Activated CD4-positive, alpha-beta T cell treated with anti-CD3 and anti-CD28 coated beads for 36 hours (primary cell): ENCODE data around the gene LKAAEAR1. TPM values are rescaled to one million over a fixed set of nuclear protein-coding genes. Genes with fewer than 3 reads are reported as not detected.

ENCODE experiments used
- ATAC-seq: fragments of 200-7000 bp; cut with Tn5 transposase; one replicate; pipeline ENCODE4 v1.10.0; 2021; ENCODE audit warnings: mild to moderate bottlenecking, moderate library complexity
- CTCF ChIA-PET: fragments of 350-600 bp; sonication (Branson Sonifier 250); formaldehyde crosslinking; loops from one replicate; lab custom pipeline; 2021; ENCODE audit warnings: antibody characterized with exemption; lab: Charles Lee
- POLR2A ChIA-PET: fragments of 350-600 bp; sonication (Branson Sonifier 250); formaldehyde crosslinking; loops from one replicate; lab custom pipeline; 2021; ENCODE audit warnings: antibody characterized with exemption, inconsistent platforms; lab: Charles Lee
- DNase-seq: peaks from one replicate; pipeline ENCODE4 v3.0.0-alpha.2; 2020
- H3K27ac Mint-ChIP-seq: one replicate; pipeline ENCODE4 v1.8.0; 2021; ENCODE audit warnings: mixed read lengths
- H3K27me3 Mint-ChIP-seq: one replicate; pipeline ENCODE4 v1.8.0; 2021; ENCODE audit warnings: mixed read lengths
- H3K36me3 Mint-ChIP-seq: one replicate; pipeline ENCODE4 v1.8.0; 2021; ENCODE audit warnings: low read depth, mixed read lengths
- H3K4me1 Mint-ChIP-seq: one replicate; pipeline ENCODE4 v1.8.0; 2021; ENCODE audit warnings: mixed read lengths
- H3K4me3 Mint-ChIP-seq: one replicate; pipeline ENCODE4 v1.8.0; 2021; ENCODE audit warnings: mild to moderate bottlenecking, moderate library complexity, mixed read lengths
- H3K9me3 Mint-ChIP-seq: one replicate; pipeline ENCODE4 v1.8.0; 2021; ENCODE audit warnings: low read depth, mixed read lengths
- intact Hi-C, 2 experiments: fragments of 100-400 bp; cut with DNase I in 1 of 2; cut with micrococcal nuclease in 1 of 2; formaldehyde crosslinking; loops; one replicate each; pipeline versions ENCODE4 v1.14.2 to v1.15.1; 2022 to 2024; cut with DNase I, micrococcal nuclease
- total RNA-seq, 2 experiments: library from RNA; stranded (reverse); gene quantifications; one replicate each; pipeline ENCODE4 v1.2.3, GENCODE V29; 2021

The LKAAEAR1 gene
- total RNA-seq, 2 experiments from 2014 or later, result 0.30 to 0.46 TPM

DNA sequence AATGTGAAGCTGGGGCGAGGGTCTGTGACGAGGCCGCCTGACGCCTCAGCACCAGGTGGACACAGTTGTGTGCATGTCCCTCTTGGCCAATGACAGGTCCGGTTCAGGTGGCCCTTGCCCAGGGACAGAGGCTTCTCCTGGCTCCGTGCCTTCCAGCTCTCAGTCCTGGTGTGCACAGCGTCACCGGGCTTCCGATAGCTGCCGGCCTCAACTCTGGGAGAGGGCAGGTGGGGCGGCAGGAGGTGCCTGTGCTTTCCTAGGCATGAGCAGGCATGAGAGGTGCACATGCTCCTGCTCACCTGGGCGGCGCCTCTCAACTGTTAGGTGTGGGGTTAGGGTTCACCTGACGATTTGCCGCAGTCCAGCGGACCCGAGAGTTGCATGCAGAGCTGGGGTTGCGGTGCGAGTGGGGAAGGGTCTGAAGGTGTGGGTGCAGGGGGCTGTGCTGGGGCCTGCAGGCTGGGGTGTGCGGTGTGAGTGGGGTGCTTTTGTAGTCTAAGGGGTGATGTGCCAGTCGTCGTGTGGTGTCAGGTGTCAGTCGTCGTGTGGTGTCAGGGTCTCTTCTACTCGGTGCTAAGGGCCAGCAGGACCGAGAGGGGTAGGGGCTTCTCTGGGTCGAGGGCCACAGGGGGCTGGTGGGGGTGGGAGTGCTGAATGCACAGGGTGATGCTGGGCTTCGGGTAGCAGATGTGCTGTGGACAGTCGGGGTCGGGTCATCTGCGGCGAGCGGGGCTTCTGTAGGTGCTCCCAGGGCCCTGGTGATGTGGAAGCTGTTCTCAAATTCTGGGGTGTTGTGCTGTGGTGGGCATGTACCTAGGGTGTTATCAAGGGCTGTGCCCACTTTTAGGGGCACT, 31.0 kb downstream of the LKAAEAR1 start:
- Mint-ChIP-seq H3K9me3 (no peaks in the 10 kb centered on the region), H3K4me1 (peaks cover 11% of the 10 kb centered on the region), H3K27me3 (peaks cover 30% of the 10 kb centered on the region), H3K27ac (no peak overlapping the region), H3K36me3 (no peaks in the 10 kb centered on the region), H3K4me3 (no peak overlapping the region)
- ChIA-PET CTCF (interaction anchor here (1.0 to 1.6 kb wide), 5 partner anchors 14 to 67 kb away, joined by 3 to 4 read pairs (median 3); partner anchors contain the start of gene LKAAEAR1), POLR2A (no interaction called here)
- intact Hi-C loops, result no loop called here
- ATAC-seq (no peak), DNase-seq (no peak)

DNA sequence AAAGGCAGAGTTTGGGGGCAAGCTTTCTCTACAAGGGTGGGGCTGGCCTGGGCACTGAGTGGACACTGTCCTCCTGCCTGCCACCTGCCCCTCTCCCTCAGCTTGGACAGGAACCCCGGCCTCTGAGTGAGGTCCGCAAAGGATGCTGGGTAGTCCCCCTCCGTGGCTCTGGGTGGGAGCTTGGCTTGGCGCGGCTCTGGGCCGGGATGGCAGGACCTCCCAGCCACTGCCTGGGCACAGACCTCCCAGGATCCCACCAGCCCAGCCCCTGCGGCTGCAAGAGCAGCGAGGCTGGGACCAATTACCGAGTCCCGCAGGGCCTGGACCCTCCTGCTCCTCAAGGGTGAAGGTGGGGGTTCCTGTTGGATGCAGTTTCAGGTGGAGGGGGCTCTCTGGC, 31.9 kb downstream of the LKAAEAR1 start:
- Mint-ChIP-seq H3K9me3 (no peaks in the 10 kb centered on the region), H3K4me1 (peaks cover 4% of the 10 kb centered on the region), H3K4me3 (no peak overlapping the region), H3K27me3 (peaks cover 32% of the 10 kb centered on the region), H3K36me3 (no peaks in the 10 kb centered on the region), H3K27ac (no peak overlapping the region)
- intact Hi-C loops, result no loop called here
- ATAC-seq (no peak), DNase-seq (no peak)
- ChIA-PET CTCF (interaction anchor here (0.7 to 1.4 kb wide), 5 partner anchors 13 to 345 kb away, joined by 3 to 5 read pairs (median 3); no protein-coding TSS in a partner anchor), POLR2A (no interaction called here)

- peaks cover 38% of the 10 kb centered on the region for H3K27me3 Mint-ChIP-seq
- ChIA-PET CTCF (interaction anchor here (0.7 to 1.2 kb wide), 3 partner anchors 11 to 344 kb away, joined by 3 to 5 read pairs (median 5); no protein-coding TSS in a partner anchor), POLR2A (no interaction called here)
- no peak for ATAC-seq
- H3K4me1 Mint-ChIP-seq, result peaks cover 2% of the 10 kb centered on the region
- no peak for DNase-seq
- H3K27ac Mint-ChIP-seq, result no peak overlapping the region
- intact Hi-C loops, result no loop called here
- H3K36me3 Mint-ChIP-seq, result no peaks in the 10 kb centered on the region
- no peak overlapping the region for H3K4me3 Mint-ChIP-seq
- H3K9me3 Mint-ChIP-seq, result no peaks in the 10 kb centered on the region
Measured at GRCh38 chr20:64051561-64052325, 32.5 kb downstream of the LKAAEAR1 start.

DNA sequence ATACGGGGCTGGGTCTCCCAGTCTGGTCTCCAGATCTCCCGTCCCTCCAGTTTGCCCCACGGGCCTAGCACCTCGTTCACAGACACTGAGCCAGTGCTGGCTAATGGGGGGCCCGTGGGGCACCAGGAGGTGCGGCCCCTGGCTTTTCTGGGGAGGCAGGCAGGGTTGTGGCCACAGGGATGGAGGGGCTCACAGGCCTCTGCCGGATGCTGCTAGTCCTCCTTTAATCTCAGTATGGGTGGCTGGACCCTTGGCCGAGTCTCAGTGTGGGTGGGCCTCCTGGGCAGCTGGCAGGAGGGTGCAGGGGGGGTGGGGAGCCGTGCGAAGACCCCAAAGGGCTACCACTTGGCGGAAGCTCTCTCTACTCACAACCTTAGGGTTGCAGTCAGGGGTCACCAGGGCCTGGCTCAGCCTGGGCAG, 33.2 kb downstream of the LKAAEAR1 start:
- H3K4me3 Mint-ChIP-seq, result no peak overlapping the region
- H3K36me3 Mint-ChIP-seq, result no peaks in the 10 kb centered on the region
- ATAC-seq (no peak), DNase-seq (no peak)
- no peak overlapping the region for H3K27ac Mint-ChIP-seq
- CTCF ChIA-PET, result interaction anchor here (0.9 to 1.2 kb wide), 2 partner anchors 10 to 77 kb away, joined by 5 read pairs; no protein-coding TSS in a partner anchor
- H3K4me1 Mint-ChIP-seq, result peaks cover 6% of the 10 kb centered on the region
- no peaks in the 10 kb centered on the region for H3K9me3 Mint-ChIP-seq
- intact Hi-C loops, result no loop called here
- POLR2A ChIA-PET, result no interaction called here
- H3K27me3 Mint-ChIP-seq, result peaks cover 44% of the 10 kb centered on the region

DNA sequence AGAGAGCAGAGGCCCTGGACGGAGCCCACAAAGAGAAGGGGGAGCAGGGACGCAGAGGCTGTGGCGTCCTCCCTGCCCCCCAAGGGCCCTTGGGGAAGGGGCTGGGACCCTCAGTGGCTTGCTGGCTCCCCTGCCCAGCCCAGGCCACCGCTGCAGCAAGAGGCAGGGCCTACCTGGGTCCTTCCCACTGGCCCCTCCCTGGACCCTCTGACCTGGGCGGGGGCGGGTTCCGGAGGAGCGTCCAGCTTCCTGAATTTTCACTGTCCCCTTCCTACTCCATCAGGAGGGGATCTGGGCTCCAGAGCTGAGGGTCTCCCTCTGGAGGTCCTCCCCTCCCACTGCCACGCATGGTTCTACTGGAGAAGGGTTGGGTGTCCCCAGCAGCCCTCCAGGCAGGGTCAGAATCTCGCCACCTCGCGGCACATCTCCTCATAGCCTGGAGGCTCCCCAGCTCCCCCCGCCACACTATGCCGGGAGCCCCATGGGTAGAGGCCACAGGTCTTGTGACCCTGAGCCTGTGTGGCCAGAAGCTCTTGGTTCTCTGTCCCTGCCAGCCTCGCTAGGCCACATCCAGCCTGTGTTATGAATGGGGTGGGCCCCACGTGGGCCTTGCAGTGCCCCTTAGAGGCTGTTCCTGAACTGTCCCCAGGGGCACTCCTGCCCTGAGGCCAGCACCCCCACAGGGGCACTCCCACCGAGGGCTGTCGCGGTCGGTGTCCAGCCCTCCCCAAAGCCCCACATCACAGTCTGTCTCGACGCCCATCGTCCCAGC, 33.8 kb downstream of the LKAAEAR1 start:
- no peaks in the 10 kb centered on the region for H3K9me3 Mint-ChIP-seq
- POLR2A ChIA-PET, result no interaction called here
- peaks cover 45% of the 10 kb centered on the region for H3K27me3 Mint-ChIP-seq
- H3K27ac Mint-ChIP-seq, result no peak overlapping the region
- CTCF ChIA-PET, result interaction anchor here (0.6 to 0.9 kb wide), 3 partner anchors 10 to 69 kb away, joined by 3 to 5 read pairs (median 3); no protein-coding TSS in a partner anchor
- H3K4me1 Mint-ChIP-seq, result peaks cover 8% of the 10 kb centered on the region
- intact Hi-C loops, result no loop called here
- H3K4me3 Mint-ChIP-seq, result no peak overlapping the region
- H3K36me3 Mint-ChIP-seq, result no peaks in the 10 kb centered on the region
- no peak for ATAC-seq
- no peak for DNase-seq

- POLR2A ChIA-PET, result no interaction called here
- Mint-ChIP-seq H3K4me3 (no peak overlapping the region), H3K27ac (no peak overlapping the region), H3K36me3 (no peaks in the 10 kb centered on the region), H3K27me3 (peaks cover 41% of the 10 kb centered on the region), H3K4me1 (peaks cover 8% of the 10 kb centered on the region), H3K9me3 (no peaks in the 10 kb centered on the region)
- ATAC-seq (no peak), DNase-seq (no peak)
- CTCF ChIA-PET, result interaction anchor here (0.6 to 0.7 kb wide), 2 partner anchors 12 to 70 kb away, joined by 3 read pairs; no protein-coding TSS in a partner anchor
- intact Hi-C loops, result no loop called here
Measured at GRCh38 chr20:64049878-64050260, 34.3 kb downstream of the LKAAEAR1 start.

DNA sequence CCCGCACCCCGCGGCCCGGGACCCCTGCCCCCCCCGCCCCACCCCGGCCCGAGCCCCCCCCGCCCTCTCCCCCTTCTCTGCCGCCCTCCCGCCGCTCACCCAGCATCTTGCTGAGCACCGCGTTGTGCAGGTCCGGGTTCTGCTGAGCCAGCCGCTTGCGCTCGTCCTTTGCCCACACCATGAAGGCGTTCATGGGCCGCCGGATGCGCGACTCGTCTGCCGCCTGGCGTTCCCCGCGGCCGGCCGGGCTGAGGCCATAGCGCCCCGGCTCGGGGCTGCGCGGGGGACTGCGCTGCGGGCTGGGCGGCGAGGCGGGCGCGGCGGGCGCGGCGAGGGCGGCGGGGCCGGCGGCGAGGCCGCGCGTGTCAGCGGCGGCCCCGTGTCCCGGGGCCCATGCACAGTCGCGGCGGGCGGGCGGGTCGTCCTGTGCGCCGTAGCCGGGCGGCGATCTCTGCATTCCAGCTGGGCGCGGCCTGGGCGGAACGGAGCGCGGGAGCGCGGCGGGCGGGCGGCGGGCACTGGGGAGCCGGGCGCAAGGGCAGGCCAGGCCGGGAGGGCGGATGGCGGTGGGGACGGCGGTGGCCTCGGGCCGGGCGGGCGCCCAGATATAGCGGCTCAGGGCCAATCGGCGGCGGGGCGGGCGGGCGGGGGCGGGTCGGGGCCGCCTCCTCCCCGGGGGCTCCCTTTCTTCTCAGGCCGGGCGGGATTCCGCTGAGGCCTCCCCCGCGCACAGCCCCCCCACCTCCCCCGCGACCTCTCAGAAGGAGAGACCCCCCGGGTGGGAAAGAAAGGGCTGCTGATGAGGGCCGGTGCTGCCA, 34.9 kb downstream of the LKAAEAR1 start, which contains the start of gene SOX18:
SOX18 (minus strand) TSS at position 580 of the 818 bp plus-strand sequence; CDS start at position 457, 123 bp downstream.
- CTCF ChIA-PET, result interaction anchor here (0.7 kb wide), 2 partner anchors 8 to 11 kb away, joined by 3 read pairs; no protein-coding TSS in a partner anchor
- DNase-seq (peak; percentile 68), ATAC-seq (peak; percentile 63)
- Mint-ChIP-seq H3K4me3 (peak within 1 kb of the TSS; percentile 41), H3K9me3 (no peaks in the 10 kb centered on the region), H3K36me3 (no peaks in the 10 kb centered on the region), H3K27me3 (peaks cover 41% of the 10 kb centered on the region), H3K27ac (no peak within 1 kb of the TSS), H3K4me1 (peaks cover 8% of the 10 kb centered on the region)
- POLR2A ChIA-PET, result no interaction called here
- intact Hi-C loops, result no loop called here

DNA sequence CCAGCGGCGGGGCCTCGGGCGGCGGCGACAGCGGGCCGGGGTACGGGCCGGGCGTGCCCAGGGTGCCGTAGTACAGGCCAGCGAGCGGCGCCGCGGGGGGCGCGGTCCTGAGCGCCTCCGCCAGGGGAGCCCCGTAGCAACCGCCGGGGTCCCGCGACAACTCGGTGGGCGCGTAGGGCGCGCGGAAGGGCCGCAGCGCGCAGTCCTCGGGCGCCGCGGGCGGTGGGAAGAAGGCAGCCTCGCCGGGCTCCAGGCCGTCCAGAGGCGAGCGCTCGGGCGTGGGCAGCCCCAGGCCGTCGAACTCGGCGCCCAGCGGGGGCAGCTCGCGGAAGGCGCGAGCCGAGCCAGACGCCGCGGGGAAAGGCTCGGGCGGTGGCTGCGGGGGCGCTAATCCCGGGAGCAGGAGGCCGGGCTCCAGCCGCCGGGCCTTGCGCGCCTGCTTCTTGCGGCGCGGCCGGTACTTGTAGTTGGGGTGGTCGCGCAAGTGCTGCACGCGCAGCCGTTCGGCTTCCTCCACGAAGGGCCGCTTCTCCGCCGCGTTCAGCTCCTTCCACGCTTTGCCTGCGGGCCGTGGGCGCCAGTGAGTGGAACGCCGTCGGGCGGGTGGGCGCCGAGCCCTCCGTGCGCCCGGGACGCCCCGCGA, 35.7 kb downstream of the LKAAEAR1 start:
- DNase-seq (no peak), ATAC-seq (no peak)
- Mint-ChIP-seq H3K36me3 (no peaks in the 10 kb centered on the region), H3K9me3 (no peaks in the 10 kb centered on the region), H3K4me3 (no peak overlapping the region), H3K4me1 (peaks cover 8% of the 10 kb centered on the region), H3K27me3 (peaks cover 39% of the 10 kb centered on the region), H3K27ac (no peak overlapping the region)
- intact Hi-C loops, result no loop called here
- POLR2A ChIA-PET, result interaction anchor here (0.5 kb wide), 1 partner anchor 481 kb away, joined by 3 read pairs; no protein-coding TSS in a partner anchor
- CTCF ChIA-PET, result interaction anchor here (0.7 kb wide), 2 partner anchors 9 to 224 kb away, joined by 3 read pairs; no protein-coding TSS in a partner anchor

DNA sequence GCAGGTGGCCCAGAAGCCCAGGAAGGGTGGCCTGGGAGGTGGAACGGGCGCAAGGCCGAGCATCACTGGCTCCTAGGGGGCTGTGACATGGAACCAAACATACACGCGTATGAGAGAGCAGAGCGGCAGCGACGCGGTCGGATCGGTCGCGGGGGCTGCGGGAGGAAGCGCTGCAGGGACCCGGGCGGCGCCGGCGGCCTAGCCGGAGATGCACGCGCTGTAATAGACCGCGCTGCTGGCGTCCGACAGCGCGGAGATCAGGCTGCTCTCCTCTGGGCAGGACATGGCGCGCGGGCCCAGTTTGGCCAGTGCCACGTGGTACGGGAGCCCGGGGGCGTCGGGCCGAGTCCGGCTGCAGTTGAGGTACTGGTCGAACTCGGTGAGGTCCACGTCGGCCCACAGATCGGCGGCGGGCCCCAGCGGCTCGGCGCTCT, 36.2 kb downstream of the LKAAEAR1 start:
- no peak overlapping the region for H3K4me3 Mint-ChIP-seq
- DNase-seq, result no peak
- intact Hi-C loops, result no loop called here
- ATAC-seq, result no peak
- ChIA-PET CTCF (interaction anchor here (0.7 kb wide), 1 partner anchor 224 kb away, joined by 3 read pairs; no protein-coding TSS in a partner anchor), POLR2A (no interaction called here)
- H3K27ac Mint-ChIP-seq, result no peak overlapping the region
- no peaks in the 10 kb centered on the region for H3K36me3 Mint-ChIP-seq
- peaks cover 35% of the 10 kb centered on the region for H3K27me3 Mint-ChIP-seq
- H3K4me1 Mint-ChIP-seq, result peaks cover 8% of the 10 kb centered on the region
- no peaks in the 10 kb centered on the region for H3K9me3 Mint-ChIP-seq

DNA sequence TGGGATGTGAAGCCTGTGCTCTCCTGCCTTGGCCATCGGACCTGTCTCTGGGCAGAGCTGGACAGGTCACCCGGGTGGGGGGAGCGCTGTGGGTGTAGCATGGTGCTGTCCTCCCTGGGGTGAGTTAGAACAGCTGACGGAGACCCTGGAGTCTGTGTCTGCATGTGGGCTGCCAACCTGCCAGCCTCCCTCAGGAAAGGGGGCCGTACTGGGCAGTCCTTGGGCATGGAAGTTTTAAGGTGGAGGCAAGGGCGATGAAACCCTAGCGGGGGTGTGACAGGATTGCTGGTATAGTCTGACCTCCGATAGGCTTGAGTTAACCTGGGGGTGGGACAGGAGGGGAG, 37.2 kb downstream of the LKAAEAR1 start:
- H3K36me3 Mint-ChIP-seq, result no peaks in the 10 kb centered on the region
- POLR2A ChIA-PET, result no interaction called here
- peaks cover 8% of the 10 kb centered on the region for H3K4me1 Mint-ChIP-seq
- H3K27me3 Mint-ChIP-seq, result peaks cover 31% of the 10 kb centered on the region
- no peak for DNase-seq
- ATAC-seq, result no peak
- CTCF ChIA-PET, result no interaction called here
- intact Hi-C loops, result no loop called here
- no peaks in the 10 kb centered on the region for H3K9me3 Mint-ChIP-seq
- no peak overlapping the region for H3K27ac Mint-ChIP-seq
- no peak overlapping the region for H3K4me3 Mint-ChIP-seq
